ENCODE results near the gene CTDP1. TPM values are rescaled to one million over a fixed set of nuclear protein-coding genes. Genes with fewer than 3 reads are reported as not detected.

Gene CTDP1
- total RNA-seq, 1 experiment from 2014 or later, result 24.9 TPM

- RAD21 ChIA-PET (ENCODE audit: low non-redundant PET in 1 of 2, low total read pairs in 2 of 2, uncharacterized antibody in 2 of 2, unreplicated experiment in 2 of 2), result no interaction called here
- CTCF ChIA-PET, result no interaction called here
- ATAC-seq (no peak), DNase-seq (ENCODE audit: low read depth, low spot score) (no peak)
- POLR2A ChIA-PET, result no interaction called here
- TF ChIP-seq SP1 (IDR thresholded peaks at IDR 0.05; ENCODE audit: low read depth) (no peak), ZBTB33 (IDR thresholded peaks at IDR 0.05; ENCODE audit: extremely low read depth, insufficient replicate concordance, low read length) (no peak), CEBPB (IDR thresholded peaks at IDR 0.05; ENCODE audit: low read depth) (no peak), TCF7L2 (IDR thresholded peaks at IDR 0.05; ENCODE audit: borderline replicate concordance, extremely low read depth, insufficient read depth, insufficient read length) (no peak), RAD21 (IDR thresholded peaks at IDR 0.05; ENCODE audit: low read depth) (no peak), EZH2phosphoT487 (IDR thresholded peaks at IDR 0.05; ENCODE audit: borderline replicate concordance) (no peak), ATF3 (IDR thresholded peaks at IDR 0.05) (no peak), SRF (IDR thresholded peaks at IDR 0.05; ENCODE audit: low read depth) (no peak), YY1 (IDR thresholded peaks at IDR 0.05; ENCODE audit: extremely low read depth, insufficient replicate concordance, low read depth, low read length) (no peak)
- intact Hi-C loops (cut with micrococcal nuclease), result no loop called here
- H3K27me3 ChIP-seq (ENCODE audit: insufficient read depth, low read length), result no peaks in the 10 kb centered on the region
- no peak overlapping the region for H3K9ac ChIP-seq (ENCODE audit: low read length)
- no peaks in the 10 kb centered on the region for H3K9me3 ChIP-seq (ENCODE audit: control insufficient read depth in 1 of 2, insufficient read depth in 1 of 2, low read depth in 1 of 2, low read length in 2 of 2)
- H3K4me1 ChIP-seq (ENCODE audit: control insufficient read depth in 1 of 2, insufficient read depth in 2 of 2, low read length in 2 of 2), result no peaks in the 10 kb centered on the region
- H3K9me2 ChIP-seq (ENCODE audit: insufficient read depth), result no peaks in the 10 kb centered on the region
- H3K79me2 ChIP-seq (ENCODE audit: insufficient read depth, low read length), result no peaks in the 10 kb centered on the region
- no peak overlapping the region for H3K4me2 ChIP-seq (ENCODE audit: low read length)
- H3K27ac ChIP-seq (ENCODE audit: low read depth, low read length), result no peak overlapping the region
- no peaks in the 10 kb centered on the region for H3K36me3 ChIP-seq (ENCODE audit: control insufficient read depth in 1 of 2, insufficient read depth in 2 of 2, low read length in 2 of 2)
- no peak overlapping the region for H2AFZ ChIP-seq (ENCODE audit: low read depth, low read length, poor library complexity, severe bottlenecking)
- no peak overlapping the region for H3K4me3 ChIP-seq (replicated peaks in 1 of 2; ENCODE audit: low read depth in 1 of 2, low read length in 2 of 2)
- H4K20me1 ChIP-seq (ENCODE audit: insufficient read depth), result no peaks in the 10 kb centered on the region
- BruUV-seq (replicated peaks), result no TSS peak
Measured at GRCh38 chr18:79803611-79804051, 124.0 kb downstream of the CTDP1 start.

Other genes with a start within 250 kb of the CTDP1 start
- gene KCNG2, start 118.1 kb downstream of the CTDP1 start, total RNA-seq (2021; ENCODE audit: unreplicated experiment), result not detected